Loucy (cell line): ENCODE results near the gene EPS8L3.
A peak's percentile ranks its signal among the peaks of the same experiment; 100 is the strongest.

Source experiments
- H2AFZ ChIP-seq: fragments of 200-600 bp; sonication (generic); 2 replicates; pipeline ENCODE4 v1.6.0; 2016; ENCODE audit warnings: antibody characterized with exemption, mild to moderate bottlenecking, low read length, moderate library complexity
- H3F3A ChIP-seq: fragments of 200-600 bp; 2 replicates; pipeline ENCODE4 v1.6.0; 2016; ENCODE audit warnings: antibody characterized with exemption, low read depth, mild to moderate bottlenecking
- H3K27me3 ChIP-seq: fragments of 200-600 bp; sonication (generic); 2 replicates; pipeline ENCODE4 v1.6.1; 2014; ENCODE audit warnings: low read length, mild to moderate bottlenecking; ENCODE audit not compliant: insufficient read depth, poor library complexity, severe bottlenecking
- H3K36me3 ChIP-seq: fragments of 200-600 bp; sonication (generic); 2 replicates; pipeline ENCODE4 v1.6.1; 2016; ENCODE audit warnings: low read length; ENCODE audit not compliant: insufficient read depth
- H3K4me1 ChIP-seq: fragments of 200-600 bp; sonication (generic); 2 replicates; pipeline ENCODE4 v1.5.1; 2014; ENCODE audit warnings: low read length, mild to moderate bottlenecking; ENCODE audit not compliant: insufficient read depth, poor library complexity, severe bottlenecking
- H3K4me2 ChIP-seq: fragments of 200-600 bp; sonication (generic); 2 replicates; pipeline ENCODE4 v1.6.0; 2014; ENCODE audit warnings: antibody characterized with exemption, low read length, low read depth, mild to moderate bottlenecking; ENCODE audit not compliant: poor library complexity, severe bottlenecking
- H3K4me3 ChIP-seq: fragments of 200-600 bp; sonication (generic); 2 replicates; pipeline ENCODE4 v1.5.1; 2014; ENCODE audit warnings: low read length, mild to moderate bottlenecking, mixed read lengths; ENCODE audit not compliant: poor library complexity, severe bottlenecking
- H3K79me2 ChIP-seq: fragments of 200-600 bp; sonication (generic); 2 replicates; pipeline ENCODE4 v1.6.1; 2014; ENCODE audit warnings: low read length; ENCODE audit not compliant: insufficient read depth
- H3K9ac ChIP-seq: fragments of 200-600 bp; sonication (generic); 2 replicates; pipeline ENCODE4 v1.6.0; 2014; ENCODE audit warnings: mild to moderate bottlenecking, low read depth, low read length, moderate library complexity; ENCODE audit not compliant: poor library complexity, severe bottlenecking
- H3K9me2 ChIP-seq: fragments of 200-600 bp; sonication (generic); replicated peaks from 2 replicates; pipeline ENCODE4 v1.6.1; 2016; ENCODE audit warnings: low read depth, low read length, mixed read lengths
- H3K9me3 ChIP-seq: fragments of 200-600 bp; sonication (generic); 2 replicates; pipeline ENCODE4 v1.6.1; 2014; ENCODE audit warnings: mild to moderate bottlenecking, antibody characterized with exemption, low read length, low read depth; ENCODE audit not compliant: insufficient read depth
- H4K20me1 ChIP-seq: fragments of 200-600 bp; sonication (generic); 2 replicates; pipeline ENCODE4 v1.6.0; 2014; ENCODE audit warnings: antibody characterized with exemption, low read length, mild to moderate bottlenecking; ENCODE audit not compliant: insufficient read depth, poor library complexity, severe bottlenecking
- CTCF ChIP-seq: fragments of 200-600 bp; sonication (generic); conservative IDR thresholded peaks from 2 replicates; pipeline ENCODE4 v1.5.1; 2014; ENCODE audit warnings: mild to moderate bottlenecking, antibody characterized with exemption, low read length
- EZH2phosphoT487 ChIP-seq: fragments of 200-600 bp; IDR thresholded peaks from 2 replicates; pipeline ENCODE4 v1.6.1; 2018; ENCODE audit warnings: antibody characterized with exemption, mild to moderate bottlenecking, moderate library complexity, borderline replicate concordance

Gene EPS8L3

GRCh38 chr1:109777436-109777835, 13.7 kb upstream of the EPS8L3 start:
- H2AFZ ChIP-seq, result peak overlapping the region; percentile 59

GRCh38 chr1:109776911-109777310, 13.2 kb upstream of the EPS8L3 start:
- peak overlapping the region; percentile 59 for H2AFZ ChIP-seq
- H3K9me2 ChIP-seq, result no peaks in the 10 kb centered on the region
- H3K9me3 ChIP-seq, result peaks cover 7% of the 10 kb centered on the region; the same call in 1 of the 2 replicates
- peak overlapping the region; percentile 29 for H3K4me2 ChIP-seq
- H3K4me1 ChIP-seq, result peaks cover 21% of the 10 kb centered on the region
- H3K9ac ChIP-seq, result peak overlapping the region; percentile 52
- no peaks in the 10 kb centered on the region for H3K27me3 ChIP-seq
- no peaks in the 10 kb centered on the region for H3K79me2 ChIP-seq
- TF ChIP-seq CTCF (peak; percentile 98), EZH2phosphoT487 (no peak)
- no peaks in the 10 kb centered on the region for H4K20me1 ChIP-seq
- no peak overlapping the region for H3K4me3 ChIP-seq
- H3F3A ChIP-seq, result no peaks in the 10 kb centered on the region
- H3K36me3 ChIP-seq, result no peaks in the 10 kb centered on the region; the same call in 1 of the 2 replicates

More at GRCh38 chr1:109777436-109777835, 13.7 kb upstream of the EPS8L3 start:
- no peaks in the 10 kb centered on the region for H3F3A ChIP-seq
- no peaks in the 10 kb centered on the region for H4K20me1 ChIP-seq
- H3K9ac ChIP-seq, result peak overlapping the region; percentile 52
- no peak overlapping the region for H3K4me3 ChIP-seq
- H3K4me1 ChIP-seq, result peaks cover 17% of the 10 kb centered on the region
- H3K9me2 ChIP-seq, result no peaks in the 10 kb centered on the region
- no peaks in the 10 kb centered on the region for H3K79me2 ChIP-seq
- TF ChIP-seq EZH2phosphoT487 (no peak), CTCF (no peak)
- H3K27me3 ChIP-seq, result no peaks in the 10 kb centered on the region
- no peaks in the 10 kb centered on the region; the same call in 1 of the 2 replicates for H3K36me3 ChIP-seq
- H3K9me3 ChIP-seq, result peaks cover 7% of the 10 kb centered on the region; the same call in 1 of the 2 replicates
- H3K4me2 ChIP-seq, result peak overlapping the region; percentile 29

GRCh38 chr1:109776206-109776835, 12.6 kb upstream of the EPS8L3 start:
- H3K9ac ChIP-seq, result no peak overlapping the region
- no peaks in the 10 kb centered on the region for H3F3A ChIP-seq
- H3K27me3 ChIP-seq, result no peaks in the 10 kb centered on the region
- H4K20me1 ChIP-seq, result no peaks in the 10 kb centered on the region
- H3K36me3 ChIP-seq, result no peaks in the 10 kb centered on the region
- H3K4me1 ChIP-seq, result peaks cover 21% of the 10 kb centered on the region
- H3K79me2 ChIP-seq, result no peaks in the 10 kb centered on the region
- H2AFZ ChIP-seq, result no peak overlapping the region
- no peak overlapping the region for H3K4me2 ChIP-seq
- TF ChIP-seq CTCF, result no peak
- no peak for TF ChIP-seq EZH2phosphoT487
- no peak overlapping the region for H3K4me3 ChIP-seq
- peaks cover 7% of the 10 kb centered on the region; the same call in 1 of the 2 replicates for H3K9me3 ChIP-seq
- H3K9me2 ChIP-seq, result no peaks in the 10 kb centered on the region
